ENCODE measurements around the gene AHSP.

The AHSP gene

DNA sequence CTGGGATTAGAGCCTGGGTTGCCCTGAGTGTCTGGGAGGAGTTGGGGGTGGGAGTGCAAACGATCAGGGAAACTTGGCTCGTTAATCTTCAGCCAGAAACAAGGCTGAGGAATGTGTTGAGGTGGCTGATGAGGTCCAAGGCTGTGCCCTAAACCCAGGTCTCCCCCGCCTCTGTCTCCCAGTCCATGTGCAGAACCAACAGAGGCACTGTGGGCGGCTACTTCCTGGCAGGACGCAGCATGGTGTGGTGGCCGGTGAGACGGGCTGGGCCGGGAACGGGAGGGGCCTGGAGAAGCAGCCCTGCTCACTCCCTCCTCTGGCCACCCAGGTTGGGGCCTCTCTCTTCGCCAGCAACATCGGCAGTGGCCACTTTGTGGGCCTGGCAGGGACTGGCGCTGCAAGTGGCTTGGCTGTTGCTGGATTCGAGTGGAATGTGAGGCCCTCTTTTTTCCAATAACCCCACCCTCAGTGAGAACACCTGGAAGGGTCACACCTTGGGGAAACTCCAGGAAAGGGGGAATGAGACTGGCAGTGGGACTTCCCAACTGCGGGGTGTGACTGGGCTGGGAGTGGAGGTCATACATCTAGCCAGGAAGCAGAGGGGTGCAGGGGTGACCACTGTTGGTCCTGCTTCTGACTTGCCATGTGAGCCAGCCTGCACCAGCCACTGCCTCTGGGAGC lies 43.1 kb upstream of the AHSP start:
- H3K4me3 ChIP-seq (ENCODE audit: low read depth, low read length) = no peak overlapping the region
- TF ChIP-seq CTCF (IDR thresholded peaks at IDR 0.05; ENCODE audit: low read depth, low read length, missing control alignments) = no peak
- no peak for DNase-seq (ENCODE audit: low read depth)
- in situ Hi-C loops (cut with HindIII; ENCODE audit: low sequenced_read_pairs) = no loop called here

DNA sequence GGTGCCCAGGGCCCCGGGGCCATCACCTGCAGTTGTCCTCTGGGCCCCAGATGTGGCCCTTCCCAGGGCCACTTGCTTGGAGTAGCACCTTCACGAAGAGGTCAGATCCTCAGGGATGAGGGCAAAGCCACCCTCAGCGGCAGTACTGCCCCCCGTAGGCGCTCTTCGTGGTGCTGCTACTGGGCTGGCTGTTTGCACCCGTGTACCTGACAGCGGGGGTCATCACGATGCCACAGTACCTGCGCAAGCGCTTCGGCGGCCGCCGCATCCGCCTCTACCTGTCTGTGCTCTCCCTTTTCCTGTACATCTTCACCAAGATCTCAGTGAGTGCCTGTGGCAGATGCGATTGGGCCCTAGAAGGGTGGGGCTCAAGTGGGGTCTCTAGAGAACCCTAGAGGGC lies 42.1 kb upstream of the AHSP start:
- TF ChIP-seq CTCF (IDR thresholded peaks at IDR 0.05; ENCODE audit: low read depth, low read length, missing control alignments) = no peak
- H3K4me3 ChIP-seq (ENCODE audit: low read depth, low read length) = no peak overlapping the region
- DNase-seq (ENCODE audit: low read depth) = no peak
- in situ Hi-C loops (cut with HindIII; ENCODE audit: low sequenced_read_pairs) = no loop called here

- no peak overlapping the region for H3K4me3 ChIP-seq (ENCODE audit: low read depth, low read length)
- in situ Hi-C loops (cut with HindIII; ENCODE audit: low sequenced_read_pairs) = no loop called here
- no peak for TF ChIP-seq CTCF (IDR thresholded peaks at IDR 0.05; ENCODE audit: low read depth, low read length, missing control alignments)
- DNase-seq (ENCODE audit: low read depth) = no peak
Observed at GRCh38 chr16:31486045-31486444, 41.7 kb upstream of the AHSP start.

DNA sequence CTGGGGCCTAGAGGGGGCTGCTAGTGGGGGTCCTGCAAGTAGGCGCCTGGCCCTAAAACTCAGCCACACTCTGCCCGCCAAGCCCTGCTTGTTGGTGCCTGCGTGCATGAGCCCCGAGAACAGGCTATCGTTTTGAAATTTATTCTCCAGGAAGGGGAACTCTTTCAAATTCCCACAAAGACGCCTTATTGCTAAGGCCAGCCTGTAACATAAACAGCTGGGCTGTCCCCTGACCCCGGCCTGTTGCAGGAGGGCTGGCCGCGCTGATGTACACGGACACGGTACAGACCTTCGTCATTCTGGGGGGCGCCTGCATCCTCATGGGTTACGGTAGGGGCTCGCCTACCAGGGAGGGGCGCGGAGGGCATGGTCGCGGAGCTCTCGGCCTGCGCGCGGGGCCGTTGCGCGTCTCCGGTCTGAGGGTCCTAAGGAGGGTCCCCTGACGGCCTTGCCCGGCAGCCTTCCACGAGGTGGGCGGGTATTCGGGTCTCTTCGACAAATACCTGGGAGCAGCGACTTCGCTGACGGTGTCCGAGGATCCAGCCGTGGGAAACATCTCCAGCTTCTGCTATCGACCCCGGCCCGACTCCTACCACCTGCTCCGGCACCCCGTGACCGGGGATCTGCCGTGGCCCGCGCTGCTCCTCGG lies 40.5 kb upstream of the AHSP start:
- in situ Hi-C loops (cut with HindIII; ENCODE audit: low sequenced_read_pairs) = no loop called here
- TF ChIP-seq CTCF (IDR thresholded peaks at IDR 0.05; ENCODE audit: low read depth, low read length, missing control alignments) = no peak
- H3K4me3 ChIP-seq (ENCODE audit: low read depth, low read length) = peak overlapping the region; percentile 48
- no peak for DNase-seq (ENCODE audit: low read depth)

- TF ChIP-seq CTCF (IDR thresholded peaks at IDR 0.05; ENCODE audit: low read depth, low read length, missing control alignments) = no peak
- DNase-seq (ENCODE audit: low read depth) = no peak
- in situ Hi-C loops (cut with HindIII; ENCODE audit: low sequenced_read_pairs) = no loop called here
- H3K4me3 ChIP-seq (ENCODE audit: low read depth, low read length) = peak overlapping the region; percentile 48
Observed at GRCh38 chr16:31487720-31488467, 39.8 kb upstream of the AHSP start.

DNA sequence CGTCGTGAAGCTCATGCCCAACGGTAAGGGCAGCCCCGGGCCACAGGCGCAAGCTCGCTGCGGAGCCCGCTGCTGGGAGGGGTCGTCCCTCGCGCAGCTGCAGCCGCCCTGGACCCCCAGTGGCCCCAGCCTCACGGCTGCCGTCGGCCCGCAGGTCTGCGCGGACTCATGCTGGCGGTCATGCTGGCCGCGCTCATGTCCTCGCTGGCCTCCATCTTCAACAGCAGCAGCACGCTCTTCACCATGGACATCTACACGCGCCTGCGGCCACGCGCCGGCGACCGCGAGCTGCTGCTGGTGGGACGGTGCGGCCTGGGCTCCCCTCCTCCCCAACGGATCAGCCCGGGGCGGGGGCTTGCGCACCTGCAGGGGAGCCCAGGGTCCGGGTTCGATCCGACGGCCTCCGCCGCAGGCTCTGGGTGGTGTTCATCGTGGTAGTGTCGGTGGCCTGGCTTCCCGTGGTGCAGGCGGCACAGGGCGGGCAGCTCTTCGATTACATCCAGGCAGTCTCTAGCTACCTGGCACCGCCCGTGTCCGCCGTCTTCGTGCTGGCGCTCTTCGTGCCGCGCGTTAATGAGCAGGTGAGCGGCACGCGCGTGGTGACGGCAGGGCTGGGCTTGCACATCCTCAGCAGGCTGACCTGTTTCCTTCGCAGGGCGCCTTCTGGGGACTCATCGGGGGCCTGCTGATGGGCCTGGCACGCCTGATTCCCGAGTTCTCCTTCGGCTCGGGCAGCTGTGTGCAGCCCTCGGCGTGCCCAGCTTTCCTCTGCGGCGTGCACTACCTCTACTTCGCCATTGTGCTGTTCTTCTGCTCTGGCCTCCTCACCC lies 39.0 kb upstream of the AHSP start:
- no peak for DNase-seq (ENCODE audit: low read depth)
- H3K4me3 ChIP-seq (ENCODE audit: low read depth, low read length) = peak overlapping the region; percentile 48
- in situ Hi-C loops (cut with HindIII; ENCODE audit: low sequenced_read_pairs) = no loop called here
- TF ChIP-seq CTCF (IDR thresholded peaks at IDR 0.05; ENCODE audit: low read depth, low read length, missing control alignments) = no peak
